GM12865 (cell line): ENCODE measurements around the gene KRT23.
"Not testable (repeated sequence)": the region's sequence is repeated elsewhere in the genome, so short reads cannot be mapped to it uniquely, and the experiment has no call there.

Experiments
- DNase-seq: peaks from one replicate; pipeline ENCODE4 v3.0.0; 2010; ENCODE audit warnings: low read depth
- H3K4me3 ChIP-seq: 2 replicates; pipeline ENCODE4 v1.5.1; 2011; ENCODE audit warnings: mild to moderate bottlenecking, low read depth, low read length, control low read depth
- CTCF ChIP-seq: IDR thresholded peaks from 2 replicates; pipeline ENCODE4 v1.5.1; 2011; ENCODE audit warnings: low read length, control low read depth, low read depth, inconsistent platforms; ENCODE audit not compliant: insufficient read depth; ENCODE audit errors: missing control alignments

Gene KRT23

GRCh38 chr17:40926341-40926740, 11.1 kb downstream of the KRT23 start:
- no peak for TF ChIP-seq CTCF
- H3K4me3 ChIP-seq = no peak overlapping the region
- DNase-seq = no peak

GRCh38 chr17:40922239-40922638, 15.2 kb downstream of the KRT23 start:
- H3K4me3 ChIP-seq = no peak overlapping the region
- no peak for TF ChIP-seq CTCF
- DNase-seq = no peak

DNA sequence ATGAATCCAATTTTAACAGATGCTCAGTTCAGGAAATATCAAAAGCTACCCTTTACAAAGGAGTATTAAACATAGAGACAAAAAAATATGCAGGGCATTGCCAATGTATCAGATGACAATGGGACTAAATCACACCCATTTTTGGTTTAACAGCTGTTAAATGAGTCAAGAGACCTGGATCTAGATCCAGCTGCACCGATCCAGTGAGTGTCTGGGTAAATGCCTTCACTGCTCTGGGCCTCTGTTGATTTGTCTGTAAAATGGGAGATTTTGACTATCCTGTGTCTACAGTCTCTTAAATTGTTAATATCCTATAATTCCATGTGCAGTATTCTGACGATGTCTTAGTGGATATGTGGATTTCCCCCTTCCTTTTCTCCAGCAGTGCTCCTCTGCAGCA, 16.4 kb downstream of the KRT23 start:
- no peak for DNase-seq
- no peak overlapping the region for H3K4me3 ChIP-seq
- TF ChIP-seq CTCF = no peak

DNA sequence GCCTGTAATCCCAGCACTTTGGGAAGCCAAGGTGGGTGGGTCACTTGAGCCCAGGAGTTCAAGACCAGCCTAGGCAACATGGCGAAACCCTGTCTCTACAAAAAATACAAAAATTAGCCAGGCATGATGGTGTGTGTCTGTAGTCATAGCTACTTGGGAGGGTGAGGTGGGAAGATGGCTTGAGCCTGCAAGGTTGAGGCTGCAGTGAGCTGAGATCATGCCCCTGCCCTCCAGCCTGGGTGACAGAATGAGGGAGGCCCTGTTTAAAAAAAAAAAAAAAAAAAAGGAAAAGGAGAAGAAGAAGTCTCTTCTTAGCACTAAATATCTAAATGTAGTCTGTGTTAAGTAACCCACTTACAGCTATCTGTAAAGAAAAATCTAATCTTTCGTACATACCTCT, 20.3 kb downstream of the KRT23 start:
- not testable (repeated sequence) for DNase-seq, H3K4me3 ChIP-seq

DNA sequence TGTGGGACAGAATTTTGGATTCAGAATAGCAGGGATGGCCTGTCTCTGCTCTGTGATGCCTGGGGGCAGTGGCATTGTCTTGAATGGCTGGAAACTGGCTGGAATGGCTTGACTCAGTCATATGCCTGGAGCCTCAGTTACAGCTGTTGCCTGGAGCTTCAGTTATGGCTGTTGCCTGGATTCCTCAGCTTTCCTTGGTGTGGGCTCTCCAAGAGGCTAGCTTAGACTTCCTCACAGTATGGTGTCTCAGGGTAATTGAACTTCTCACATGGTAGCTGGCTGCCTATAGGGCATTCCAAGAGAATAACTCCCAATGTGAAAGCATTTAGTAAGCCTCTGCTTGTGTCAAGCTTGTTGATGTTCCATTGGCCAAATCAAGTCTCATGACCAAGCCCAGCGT, 21.1 kb downstream of the KRT23 start:
- no peak for DNase-seq
- no peak overlapping the region for H3K4me3 ChIP-seq
- TF ChIP-seq CTCF = no peak

- H3K4me3 ChIP-seq = no peak overlapping the region
- TF ChIP-seq CTCF = no peak
- peak; percentile 58 for DNase-seq
Observed at GRCh38 chr17:40915721-40916256, 21.7 kb downstream of the KRT23 start.

GRCh38 chr17:40915199-40915661, 22.2 kb downstream of the KRT23 start:
- TF ChIP-seq CTCF = no peak
- H3K4me3 ChIP-seq = no peak overlapping the region
- peak; percentile 61 for DNase-seq
